Right renal cortex interstitium (tissue), 3 donors: ENCODE data around the gene EFCAB5. TPM values are rescaled to one million over a fixed set of nuclear protein-coding genes. Genes with fewer than 3 reads are reported as not detected.

Experiments used
- DNase-seq, 3 donors: peaks; one replicate each; pipeline ENCODE4 v3.0.0-alpha.2; 2013; ENCODE audit warnings: low read depth in 3 of 3, low spot score in 2 of 3
- polyA plus RNA-seq, 3 donors: library from polyadenylated mRNA; unstranded; fragments of 120-200 nt; gene quantifications; one replicate each; pipeline ENCODE4 v1.2.1, GENCODE V29; 2013; ENCODE audit not compliant: insufficient read length in 3 of 3

EFCAB5 gene
- polyA plus RNA-seq, 3 donors, result 2.1 to 3.0 (median 2.4) TPM

- no peak for DNase-seq
Observed at GRCh38 chr17:30148376-30148775, 206.9 kb downstream of the EFCAB5 start.

GRCh38 chr17:30151471-30151870, 210.0 kb downstream of the EFCAB5 start:
- DNase-seq, result no peak

GRCh38 chr17:30153463-30153862, 212.0 kb downstream of the EFCAB5 start:
- DNase-seq, result no peak

DNA sequence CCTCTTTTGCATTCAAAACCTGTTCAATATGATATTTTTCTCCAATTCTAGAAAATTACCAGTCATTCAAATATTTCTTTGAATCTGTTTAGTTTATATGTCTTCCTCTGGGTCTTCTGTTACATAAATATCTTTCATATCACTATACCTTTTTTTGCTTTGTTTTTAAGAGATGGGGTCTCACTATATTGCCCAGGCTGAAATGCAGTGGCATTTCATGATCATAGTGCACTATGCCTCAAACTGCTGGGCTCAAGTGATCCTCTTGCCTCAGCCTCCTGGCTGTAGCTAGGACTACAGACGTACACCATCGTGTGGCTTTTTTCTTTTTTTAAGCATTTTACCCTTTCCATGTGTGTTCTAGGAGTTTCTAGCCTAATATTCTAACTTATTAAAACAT, 214.0 kb downstream of the EFCAB5 start:
- DNase-seq, result no peak

Other genes with a start within 250 kb of the EFCAB5 start
- gene SSH2, start 11.4 kb upstream of the EFCAB5 start, polyA plus RNA-seq, result 10 to 100 TPM; 17.0 to 18.2 (median 17.1) TPM
- 10 to 100 TPM; 43.6 to 54.3 (median 47.1) TPM for gene NSRP1, start 175.2 kb downstream of the EFCAB5 start, polyA plus RNA-seq